H1 (cell line): ENCODE measurements around the gene EGFR. TPM values are rescaled to one million over a fixed set of nuclear protein-coding genes. Genes with fewer than 3 reads are reported as not detected.

Experiments
- polyA plus RNA-seq, 7 experiments: library from polyadenylated mRNA; depleted of rRNA in 3 of 7; stranded (reverse) in 5 of 7; unstranded in 2 of 7; fragments of >200 nt in 5 of 7; fragments of 200-250 nt in 2 of 7; gene quantifications; 1 replicate in 5 of 7; 2 replicates in 1 of 7; 4 replicates in 1 of 7; pipeline versions ENCODE4 v1.2.1 to v1.2.3, GENCODE V29; 2011 to 2013; ENCODE audit warnings: missing spikeins in 2 of 7, mixed read lengths in 2 of 7
- total RNA-seq: library from RNA; stranded (reverse); fragmentation: NEBNext Ultra II Directional; extraction: Animal tissue kit (Norgen Biotek cat#: 25700); gene quantifications from 2 replicates; pipeline ENCODE4 v1.2.1, GENCODE V29; 2021
- TF ChIP-seq, protein P1 (sequence below): IDR thresholded peaks from 2 replicates; pipeline ENCODE4 v1.6.1; 2011; ENCODE audit warnings: low read depth, mild to moderate bottlenecking, low read length; ENCODE audit not compliant: insufficient read depth

The EGFR gene
- total and polyA plus RNA-seq, 2 of the 8 experiments (the other 6 are each of a cell fraction or from before 2014, with no cell fraction given), result 1.9 to 5.8 TPM

DNA sequence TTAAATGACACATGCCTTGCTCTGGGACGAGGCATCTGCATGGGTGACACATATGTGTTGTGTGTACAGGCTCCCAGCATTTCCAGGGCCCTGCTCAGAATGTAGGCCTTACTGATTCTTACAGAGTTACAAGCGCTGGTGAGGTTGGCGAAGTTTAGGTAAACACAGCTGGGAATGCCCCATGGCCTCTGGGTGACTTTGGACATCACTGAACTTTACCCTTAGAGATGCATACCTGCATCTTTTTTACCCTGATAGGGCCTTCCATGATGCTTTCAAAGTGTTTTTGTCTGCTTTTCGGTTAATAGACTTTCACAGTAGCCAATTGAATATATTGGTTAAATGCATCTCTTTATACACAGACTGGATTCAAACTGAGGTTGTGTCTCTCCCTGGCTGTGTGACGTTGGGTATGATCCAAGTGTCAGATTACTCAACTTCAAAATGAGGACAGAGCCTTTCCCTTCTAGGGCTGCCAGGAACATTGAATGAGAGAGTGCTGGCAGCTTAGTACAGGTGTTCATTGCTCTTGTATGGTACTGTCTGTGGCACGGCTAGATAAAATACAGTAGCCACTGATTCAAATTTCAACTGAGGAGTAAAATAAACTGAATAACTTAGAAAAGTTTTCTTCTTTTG, 29.5 kb downstream of the EGFR start (continued):
- TF ChIP-seq, protein P1, sequence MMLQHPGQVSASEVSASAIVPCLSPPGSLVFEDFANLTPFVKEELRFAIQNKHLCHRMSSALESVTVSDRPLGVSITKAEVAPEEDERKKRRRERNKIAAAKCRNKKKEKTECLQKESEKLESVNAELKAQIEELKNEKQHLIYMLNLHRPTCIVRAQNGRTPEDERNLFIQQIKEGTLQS, result no peak
- TF ChIP-seq, all 59 proteins: peak for 0
